GM12878 (cell line): ENCODE data around the gene GRIK1.

ENCODE experiments used
- CHD2 ChIP-seq: IDR thresholded peaks from 2 replicates; pipeline ENCODE4 v1.6.1; 2011; ENCODE audit warnings: low read depth, low read length, improper control_type of control experiment, borderline replicate concordance
- HDAC6 ChIP-seq: fragments of 200-600 bp; sonication (generic); IDR thresholded peaks from one replicate; pipeline ENCODE4 v1.8.0; 2017; ENCODE audit warnings: antibody characterized with exemption; ENCODE audit not compliant: unreplicated experiment
- NRF1 ChIP-seq: conservative IDR thresholded peaks from 2 replicates; pipeline ENCODE4 v1.6.1; 2011; ENCODE audit warnings: mild to moderate bottlenecking, low read depth, low read length, improper control_type of control experiment
- TAF1 ChIP-seq: IDR thresholded peaks from 2 replicates; pipeline ENCODE4 v1.6.1; 2011; ENCODE audit warnings: mild to moderate bottlenecking, low read depth, low read length, borderline replicate concordance
- ZNF274 ChIP-seq: IDR thresholded peaks from one replicate; pipeline ENCODE4 v1.8.0; 2011; ENCODE audit not compliant: insufficient read length, insufficient read depth
- TF ChIP-seq, protein P1 (sequence below): IDR thresholded peaks from 2 replicates; pipeline ENCODE4 v1.6.1; 2011; ENCODE audit warnings: low read depth, low read length, improper control_type of control experiment, borderline replicate concordance
- TF ChIP-seq, protein P2 (sequence below): IDR thresholded peaks from 2 replicates; pipeline ENCODE4 v1.6.1; 2012; ENCODE audit warnings: mild to moderate bottlenecking, low read depth, low read length
- TF ChIP-seq, protein P3 (sequence below), 3 experiments: IDR thresholded peaks in 2 of 3; conservative IDR thresholded peaks in 1 of 3; 2 replicates each; pipeline ENCODE4 v1.5.1; 2011; ENCODE audit warnings: low read depth in 3 of 3, low read length in 3 of 3, mild to moderate bottlenecking in 3 of 3, control low read depth in 2 of 3, moderate library complexity in 2 of 3, inconsistent platforms in 1 of 3, mixed read lengths in 1 of 3; ENCODE audit not compliant: control insufficient read depth in 2 of 3, insufficient read depth in 1 of 3; ENCODE audit errors: extremely low read depth in 1 of 3

DNA sequence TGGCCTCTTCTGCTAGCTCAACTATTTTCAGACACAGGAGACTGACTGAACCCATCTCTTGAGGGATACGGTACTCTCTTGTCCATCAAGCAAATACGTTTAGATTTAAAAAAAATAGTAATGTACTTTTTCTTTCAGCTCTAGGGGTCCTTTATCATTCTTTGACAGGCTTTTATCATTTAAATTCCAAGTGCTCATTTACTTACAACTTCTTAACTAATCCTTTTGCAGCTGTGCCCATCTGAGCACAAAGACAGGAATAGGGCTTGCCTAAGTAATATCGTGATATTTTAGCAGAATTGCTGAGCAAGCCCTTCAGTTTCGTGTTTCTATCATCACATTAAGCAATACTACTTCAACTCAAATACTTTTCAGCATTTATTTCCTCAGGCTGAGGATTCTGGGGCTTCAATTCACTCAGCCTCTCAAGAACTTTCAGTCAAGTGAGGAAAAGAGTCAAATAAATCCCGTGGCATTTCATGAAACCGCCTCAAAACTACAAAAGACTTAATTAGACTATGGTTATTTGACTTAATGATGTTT, 323.5 kb downstream of the GRIK1 start:
- TF ChIP-seq, protein P1, sequence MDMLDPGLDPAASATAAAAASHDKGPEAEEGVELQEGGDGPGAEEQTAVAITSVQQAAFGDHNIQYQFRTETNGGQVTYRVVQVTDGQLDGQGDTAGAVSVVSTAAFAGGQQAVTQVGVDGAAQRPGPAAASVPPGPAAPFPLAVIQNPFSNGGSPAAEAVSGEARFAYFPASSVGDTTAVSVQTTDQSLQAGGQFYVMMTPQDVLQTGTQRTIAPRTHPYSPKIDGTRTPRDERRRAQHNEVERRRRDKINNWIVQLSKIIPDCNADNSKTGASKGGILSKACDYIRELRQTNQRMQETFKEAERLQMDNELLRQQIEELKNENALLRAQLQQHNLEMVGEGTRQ = no peak
- TF ChIP-seq, protein P2, sequence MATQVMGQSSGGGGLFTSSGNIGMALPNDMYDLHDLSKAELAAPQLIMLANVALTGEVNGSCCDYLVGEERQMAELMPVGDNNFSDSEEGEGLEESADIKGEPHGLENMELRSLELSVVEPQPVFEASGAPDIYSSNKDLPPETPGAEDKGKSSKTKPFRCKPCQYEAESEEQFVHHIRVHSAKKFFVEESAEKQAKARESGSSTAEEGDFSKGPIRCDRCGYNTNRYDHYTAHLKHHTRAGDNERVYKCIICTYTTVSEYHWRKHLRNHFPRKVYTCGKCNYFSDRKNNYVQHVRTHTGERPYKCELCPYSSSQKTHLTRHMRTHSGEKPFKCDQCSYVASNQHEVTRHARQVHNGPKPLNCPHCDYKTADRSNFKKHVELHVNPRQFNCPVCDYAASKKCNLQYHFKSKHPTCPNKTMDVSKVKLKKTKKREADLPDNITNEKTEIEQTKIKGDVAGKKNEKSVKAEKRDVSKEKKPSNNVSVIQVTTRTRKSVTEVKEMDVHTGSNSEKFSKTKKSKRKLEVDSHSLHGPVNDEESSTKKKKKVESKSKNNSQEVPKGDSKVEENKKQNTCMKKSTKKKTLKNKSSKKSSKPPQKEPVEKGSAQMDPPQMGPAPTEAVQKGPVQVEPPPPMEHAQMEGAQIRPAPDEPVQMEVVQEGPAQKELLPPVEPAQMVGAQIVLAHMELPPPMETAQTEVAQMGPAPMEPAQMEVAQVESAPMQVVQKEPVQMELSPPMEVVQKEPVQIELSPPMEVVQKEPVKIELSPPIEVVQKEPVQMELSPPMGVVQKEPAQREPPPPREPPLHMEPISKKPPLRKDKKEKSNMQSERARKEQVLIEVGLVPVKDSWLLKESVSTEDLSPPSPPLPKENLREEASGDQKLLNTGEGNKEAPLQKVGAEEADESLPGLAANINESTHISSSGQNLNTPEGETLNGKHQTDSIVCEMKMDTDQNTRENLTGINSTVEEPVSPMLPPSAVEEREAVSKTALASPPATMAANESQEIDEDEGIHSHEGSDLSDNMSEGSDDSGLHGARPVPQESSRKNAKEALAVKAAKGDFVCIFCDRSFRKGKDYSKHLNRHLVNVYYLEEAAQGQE = no peak
- no peak for TF ChIP-seq TAF1
- TF ChIP-seq, protein P3, sequence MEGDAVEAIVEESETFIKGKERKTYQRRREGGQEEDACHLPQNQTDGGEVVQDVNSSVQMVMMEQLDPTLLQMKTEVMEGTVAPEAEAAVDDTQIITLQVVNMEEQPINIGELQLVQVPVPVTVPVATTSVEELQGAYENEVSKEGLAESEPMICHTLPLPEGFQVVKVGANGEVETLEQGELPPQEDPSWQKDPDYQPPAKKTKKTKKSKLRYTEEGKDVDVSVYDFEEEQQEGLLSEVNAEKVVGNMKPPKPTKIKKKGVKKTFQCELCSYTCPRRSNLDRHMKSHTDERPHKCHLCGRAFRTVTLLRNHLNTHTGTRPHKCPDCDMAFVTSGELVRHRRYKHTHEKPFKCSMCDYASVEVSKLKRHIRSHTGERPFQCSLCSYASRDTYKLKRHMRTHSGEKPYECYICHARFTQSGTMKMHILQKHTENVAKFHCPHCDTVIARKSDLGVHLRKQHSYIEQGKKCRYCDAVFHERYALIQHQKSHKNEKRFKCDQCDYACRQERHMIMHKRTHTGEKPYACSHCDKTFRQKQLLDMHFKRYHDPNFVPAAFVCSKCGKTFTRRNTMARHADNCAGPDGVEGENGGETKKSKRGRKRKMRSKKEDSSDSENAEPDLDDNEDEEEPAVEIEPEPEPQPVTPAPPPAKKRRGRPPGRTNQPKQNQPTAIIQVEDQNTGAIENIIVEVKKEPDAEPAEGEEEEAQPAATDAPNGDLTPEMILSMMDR (IDR thresholded peaks at IDR 0.05 in 2 of 3, conservative IDR thresholded peaks at IDR 0.05 in 1 of 3; ENCODE audit: control insufficient read depth in 2 of 3, extremely low read depth in 1 of 3, insufficient read depth in 1 of 3, low read depth in 3 of 3, low read length in 3 of 3) = no peak
- TF ChIP-seq CHD2 = no peak
- no peak for TF ChIP-seq HDAC6
- TF ChIP-seq NRF1 = no peak
- no peak for TF ChIP-seq ZNF274
